Fibroblast of lung (primary cell): ENCODE measurements around the gene UNC13D. TPM values are rescaled to one million over a fixed set of nuclear protein-coding genes. Genes with fewer than 3 reads are reported as not detected.

Experiments used
- DNase-seq, 2 donors: peaks; one replicate each; pipeline versions ENCODE4 v3.0.0 to v3.0.0-alpha.2; 2010; ENCODE audit warnings: low read depth in 2 of 2
- H2AFZ ChIP-seq: 2 replicates; pipeline ENCODE4 v1.5.1; 2012; ENCODE audit warnings: low read length, control low read depth, inconsistent platforms
- H3K27ac ChIP-seq: 2 replicates; pipeline ENCODE4 v1.5.1; 2011; ENCODE audit warnings: low read length, control low read depth; ENCODE audit not compliant: insufficient read depth
- H3K27me3 ChIP-seq: 2 replicates; pipeline ENCODE4 v1.5.1; 2011; ENCODE audit warnings: mild to moderate bottlenecking, low read length; ENCODE audit not compliant: control insufficient read depth, insufficient read depth
- H3K36me3 ChIP-seq: 2 replicates; pipeline ENCODE4 v1.5.1; 2011; ENCODE audit warnings: low read length; ENCODE audit not compliant: control insufficient read depth, insufficient read depth
- H3K4me1 ChIP-seq: 2 replicates; pipeline ENCODE4 v1.5.1; 2011; ENCODE audit warnings: low read length; ENCODE audit not compliant: control insufficient read depth, insufficient read depth; ENCODE audit errors: extremely low read depth
- H3K4me2 ChIP-seq: 2 replicates; pipeline ENCODE4 v1.5.1; 2011; ENCODE audit warnings: low read length, control low read depth; ENCODE audit not compliant: insufficient read depth; ENCODE audit errors: extremely low read depth
- H3K4me3 ChIP-seq, 4 experiments: fragments of 200-600 bp in 1 of 4; sonication (generic) in 1 of 4; replicated peaks in 1 of 4; 2 replicates each; pipeline ENCODE4 v1.5.1; 2011 to 2016; ENCODE audit warnings: low read length in 4 of 4, low read depth in 3 of 4, mild to moderate bottlenecking in 3 of 4, control low read depth in 2 of 4, inconsistent platforms in 1 of 4, mixed read lengths in 1 of 4; ENCODE audit not compliant: insufficient read depth in 1 of 4; ENCODE audit errors: control extremely low read depth in 1 of 4
- H3K79me2 ChIP-seq: 2 replicates; pipeline ENCODE4 v1.5.1; 2012; ENCODE audit warnings: mild to moderate bottlenecking, low read length, inconsistent platforms; ENCODE audit not compliant: control insufficient read depth, insufficient read depth
- H3K9ac ChIP-seq: 2 replicates; pipeline ENCODE4 v1.5.1; 2011; ENCODE audit warnings: mild to moderate bottlenecking, low read length, control low read depth; ENCODE audit not compliant: insufficient read depth
- H3K9me3 ChIP-seq: 2 replicates; pipeline ENCODE4 v1.5.1; 2012; ENCODE audit warnings: low read depth, low read length; ENCODE audit not compliant: control insufficient read depth, insufficient read depth
- H4K20me1 ChIP-seq: 2 replicates; pipeline ENCODE4 v1.5.1; 2011; ENCODE audit warnings: low read length; ENCODE audit not compliant: control insufficient read depth, insufficient read depth; ENCODE audit errors: extremely low read depth
- CTCF ChIP-seq, 2 donors: IDR thresholded peaks in 1 of 2; conservative IDR thresholded peaks in 1 of 2; 1 replicate in 1 of 2; 2 replicates in 1 of 2; pipeline ENCODE4 v1.5.1; 2011 to 2012; ENCODE audit warnings: low read length in 2 of 2, control low read depth in 1 of 2, inconsistent platforms in 1 of 2, low read depth in 1 of 2, mild to moderate bottlenecking in 1 of 2
- EZH2 ChIP-seq: IDR thresholded peaks from 2 replicates; pipeline ENCODE4 v1.5.1; 2012; ENCODE audit warnings: low read length, control low read depth, mild to moderate bottlenecking; ENCODE audit errors: missing control alignments
- polyA plus RNA-seq, 2 donors: library from polyadenylated mRNA; depleted of rRNA in 1 of 2; stranded (reverse) in 1 of 2; unstranded in 1 of 2; fragments of >200 nt; gene quantifications; 2 replicates each; pipeline ENCODE4 v1.2.1, GENCODE V29; 2011 to 2012; ENCODE audit warnings: missing spikeins in 1 of 2
- total RNA-seq: library from RNA; depleted of rRNA; stranded (reverse); fragments of >200 nt; gene quantifications from 2 replicates; pipeline ENCODE4 v1.2.1, GENCODE V29; 2014

UNC13D gene
- total and polyA plus RNA-seq, 2 donors (not counting 1 experiment from before 2014, with no cell fraction given), result 0.22 to 1.5 TPM

DNA sequence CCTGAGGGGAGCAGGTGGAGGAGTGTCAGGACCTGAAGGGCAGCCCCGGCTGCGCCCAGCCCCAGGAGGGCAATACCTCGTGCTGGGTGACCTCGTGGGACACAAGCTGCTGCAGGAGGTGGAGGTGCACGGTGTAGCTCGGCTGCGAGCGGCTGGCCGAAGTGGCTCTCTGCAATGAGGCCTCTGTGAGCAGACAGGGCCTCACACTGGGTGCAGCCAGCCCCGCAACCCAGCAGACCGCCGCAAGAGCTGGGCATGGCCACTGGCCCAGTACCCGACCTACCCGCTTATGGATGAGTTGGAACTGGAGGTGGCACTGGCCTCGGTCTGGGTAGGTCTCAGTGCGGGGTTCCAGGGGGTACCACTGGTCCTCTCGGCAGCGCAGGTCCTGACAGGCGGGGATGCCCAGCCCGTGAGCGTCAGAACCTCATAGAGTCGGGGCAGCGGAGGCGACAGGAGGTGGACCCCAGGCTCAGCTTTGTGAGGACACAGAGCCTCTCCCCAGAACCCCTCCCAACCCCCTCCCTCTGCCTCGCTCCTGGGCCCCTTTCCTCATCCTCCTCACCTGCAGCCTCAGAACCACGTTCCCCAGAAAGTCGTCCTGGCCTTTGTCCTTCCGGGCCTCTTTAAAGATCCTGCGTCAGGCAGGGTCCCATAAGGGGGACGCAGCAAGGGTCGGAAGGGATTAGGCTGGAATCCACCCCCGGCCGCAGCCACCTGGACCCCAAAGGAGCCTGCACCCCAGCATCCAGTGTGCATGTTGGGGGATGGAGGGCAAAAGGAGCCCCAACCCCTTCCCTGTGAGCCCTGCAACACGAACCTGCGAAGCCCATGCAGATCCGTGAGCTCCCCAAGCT, 4.0 kb downstream of the UNC13D start:
- no peak for DNase-seq
- TF ChIP-seq CTCF (conservative IDR thresholded peaks at IDR 0.05 in 1 of 2, IDR thresholded peaks at IDR 0.05 in 1 of 2; ENCODE audit: low read depth in 1 of 2, low read length in 2 of 2), result no peak
- TF ChIP-seq EZH2, result no peak

DNA sequence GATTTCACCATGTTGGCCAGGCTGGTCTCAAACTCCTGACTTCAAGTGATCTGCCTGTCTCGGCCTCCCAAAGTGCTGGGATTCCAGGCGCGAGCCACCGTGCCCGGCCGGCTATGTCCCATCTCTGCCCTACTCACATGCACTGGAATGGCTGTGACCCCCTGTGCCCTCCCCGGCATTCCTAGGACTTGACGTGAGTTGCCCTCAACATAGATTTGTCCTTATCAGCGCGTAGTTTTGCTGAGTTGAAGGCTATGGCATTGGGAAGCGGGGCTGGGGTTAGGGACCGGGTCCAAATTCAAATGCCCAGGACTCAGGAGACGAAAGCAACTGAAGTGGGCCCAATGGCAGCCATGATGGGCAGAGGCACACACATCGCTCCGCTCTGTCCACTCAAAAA, 5.8 kb downstream of the UNC13D start:
- no peak overlapping the region for H3K9ac ChIP-seq
- H3K9me3 ChIP-seq, result no peaks in the 10 kb centered on the region
- H3K4me1 ChIP-seq, result no peaks in the 10 kb centered on the region
- H4K20me1 ChIP-seq, result no peaks in the 10 kb centered on the region
- TF ChIP-seq EZH2, result no peak
- no peak for TF ChIP-seq CTCF (conservative IDR thresholded peaks at IDR 0.05 in 1 of 2, IDR thresholded peaks at IDR 0.05 in 1 of 2; ENCODE audit: low read depth in 1 of 2, low read length in 2 of 2)
- no peak overlapping the region for H3K4me2 ChIP-seq
- H3K36me3 ChIP-seq, result no peaks in the 10 kb centered on the region
- no peaks in the 10 kb centered on the region for H3K27me3 ChIP-seq
- H3K27ac ChIP-seq, result no peak overlapping the region
- H2AFZ ChIP-seq, result no peak overlapping the region
- no peak overlapping the region for H3K4me3 ChIP-seq
- H3K79me2 ChIP-seq, result no peaks in the 10 kb centered on the region
- DNase-seq, result no peak

More for the DNA sequence above, 4.0 kb downstream of the UNC13D start:
- Histone ChIP-seq H3K79me2 (no peaks in the 10 kb centered on the region), H3K9ac (no peak overlapping the region), H3K4me2 (no peak overlapping the region), H2AFZ (no peak overlapping the region), H3K4me3 (no peak overlapping the region), H4K20me1 (no peaks in the 10 kb centered on the region), H3K36me3 (no peaks in the 10 kb centered on the region), H3K27me3 (no peaks in the 10 kb centered on the region), H3K4me1 (peaks cover 3% of the 10 kb centered on the region), H3K9me3 (no peaks in the 10 kb centered on the region), H3K27ac (no peak overlapping the region)

GRCh38 chr17:75837899-75838298, 6.3 kb downstream of the UNC13D start:
- Histone ChIP-seq H3K4me2 (no peak overlapping the region), H2AFZ (no peak overlapping the region), H3K4me3 (no peak overlapping the region), H3K79me2 (no peaks in the 10 kb centered on the region), H3K36me3 (no peaks in the 10 kb centered on the region), H4K20me1 (no peaks in the 10 kb centered on the region), H3K9me3 (no peaks in the 10 kb centered on the region), H3K27me3 (no peaks in the 10 kb centered on the region), H3K27ac (no peak overlapping the region), H3K4me1 (no peaks in the 10 kb centered on the region), H3K9ac (no peak overlapping the region)
- no peak for DNase-seq
- TF ChIP-seq EZH2, result no peak
